Neural cell (in vitro differentiated cells): ENCODE results near the gene ZNF277. TPM values are rescaled to one million over a fixed set of nuclear protein-coding genes. Genes with fewer than 3 reads are reported as not detected.

ENCODE experiments used
- H2AFZ ChIP-seq: fragments of 200-600, 300-800 bp; sonication (generic), shearing (Covaris generic); 2 replicates; pipeline ENCODE4 v1.6.0; 2014; ENCODE audit warnings: low read depth, mild to moderate bottlenecking, antibody characterized with exemption, low read length, moderate library complexity
- H3F3A ChIP-seq: fragments of 200-600 bp; shearing (Covaris generic); 2 replicates; pipeline ENCODE4 v1.6.1; 2016; ENCODE audit warnings: mild to moderate bottlenecking, moderate library complexity, mixed read lengths, antibody characterized with exemption, low read length; ENCODE audit not compliant: insufficient read depth, poor library complexity, severe bottlenecking
- H3K27ac ChIP-seq: fragments of 200-600, 300-800 bp; sonication (generic), shearing (Covaris generic); 2 replicates; pipeline ENCODE4 v1.5.1; 2014; ENCODE audit warnings: mild to moderate bottlenecking, low read length, moderate library complexity
- H3K27me3 ChIP-seq: fragments of 300-800, 200-600 bp; sonication (generic), shearing (Covaris generic); 2 replicates; pipeline ENCODE4 v1.6.0; 2014; ENCODE audit warnings: mild to moderate bottlenecking, low read depth, low read length, moderate library complexity; ENCODE audit not compliant: insufficient read depth
- H3K36me3 ChIP-seq: fragments of 300-800, 200-600 bp; sonication (generic), shearing (Covaris generic); 2 replicates; pipeline ENCODE4 v1.5.1; 2014; ENCODE audit warnings: mild to moderate bottlenecking, antibody characterized with exemption, low read length, moderate library complexity; ENCODE audit not compliant: insufficient read depth
- H3K4me2 ChIP-seq: fragments of 300-800, 200-600 bp; sonication (generic), shearing (Covaris generic); 2 replicates; pipeline ENCODE4 v1.6.0; 2014; ENCODE audit warnings: mild to moderate bottlenecking, low read length
- H3K4me3 ChIP-seq: fragments of 300-800, 200-600 bp; sonication (generic), shearing (Covaris generic); 2 replicates; pipeline ENCODE4 v1.5.1; 2014; ENCODE audit warnings: mild to moderate bottlenecking, low read length, moderate library complexity
- H3K79me2 ChIP-seq: fragments of 200-600 bp; shearing (Covaris generic); replicated peaks from 2 replicates; pipeline ENCODE4 v1.6.0; 2014; ENCODE audit warnings: mild to moderate bottlenecking, low read length, moderate library complexity; ENCODE audit not compliant: insufficient read depth
- H3K9ac ChIP-seq: fragments of 300-800, 200-600 bp; sonication (generic), shearing (Covaris generic); 2 replicates; pipeline ENCODE4 v1.6.1; 2016; ENCODE audit warnings: mild to moderate bottlenecking, low read length, mixed read lengths
- H3K9me2 ChIP-seq: fragments of 200-600 bp; shearing (Covaris generic); 2 replicates; pipeline ENCODE4 v1.6.1; 2016; ENCODE audit warnings: mild to moderate bottlenecking, low read length, mixed read lengths; ENCODE audit not compliant: insufficient read depth
- H3K9me3 ChIP-seq: fragments of 200-600, 300-800 bp; sonication (generic), shearing (Covaris generic); 2 replicates; pipeline ENCODE4 v1.6.1; 2016; ENCODE audit warnings: mild to moderate bottlenecking, mixed run types, low read length, moderate library complexity, mixed read lengths
- H4K20me1 ChIP-seq: fragments of 200-600 bp; shearing (Covaris generic); 2 replicates; pipeline ENCODE4 v1.6.1; 2016; ENCODE audit warnings: mild to moderate bottlenecking, mixed run types; ENCODE audit not compliant: insufficient read depth
- CTCF ChIP-seq: fragments of 450-650 bp; IDR thresholded peaks from 2 replicates; pipeline ENCODE4 v1.5.1; 2014; ENCODE audit warnings: antibody characterized with exemption, mild to moderate bottlenecking, moderate library complexity; ENCODE audit not compliant: poor library complexity, severe bottlenecking
- EP300 ChIP-seq: fragments of 450-650 bp; conservative IDR thresholded peaks from 2 replicates; pipeline ENCODE4 v1.6.1; 2014; ENCODE audit warnings: antibody characterized with exemption, mild to moderate bottlenecking, moderate library complexity; ENCODE audit not compliant: poor library complexity, severe bottlenecking
- EZH2 ChIP-seq: fragments of 200-600, 300-800 bp; shearing (Covaris generic), sonication (generic); IDR thresholded peaks from 2 replicates; pipeline ENCODE4 v1.6.1; 2014; ENCODE audit warnings: antibody characterized with exemption, low read length, borderline replicate concordance, mild to moderate bottlenecking; ENCODE audit not compliant: insufficient read depth, poor library complexity, severe bottlenecking
- MXI1 ChIP-seq: fragments of 450-650 bp; conservative IDR thresholded peaks from 2 replicates; pipeline ENCODE4 v1.6.1; 2014; ENCODE audit warnings: antibody characterized with exemption, mild to moderate bottlenecking; ENCODE audit not compliant: poor library complexity, severe bottlenecking
- POLR2AphosphoS5 ChIP-seq: IDR thresholded peaks from 2 replicates; pipeline ENCODE4 v1.6.1; 2012
- RAD21 ChIP-seq: fragments of 450-650 bp; conservative IDR thresholded peaks from 2 replicates; pipeline ENCODE4 v1.6.1; 2014; ENCODE audit warnings: antibody characterized with exemption, mild to moderate bottlenecking, moderate library complexity
- REST ChIP-seq: IDR thresholded peaks from 2 replicates; pipeline ENCODE4 v1.6.1; 2012; ENCODE audit warnings: borderline replicate concordance
- SMC3 ChIP-seq: fragments of 450-650 bp; conservative IDR thresholded peaks from 2 replicates; pipeline ENCODE4 v1.6.1; 2014; ENCODE audit warnings: antibody characterized with exemption, mild to moderate bottlenecking, moderate library complexity; ENCODE audit not compliant: poor library complexity
- TAF1 ChIP-seq: IDR thresholded peaks from 2 replicates; pipeline ENCODE4 v1.6.1; 2012; ENCODE audit warnings: low read depth
- polyA plus RNA-seq: library from polyadenylated mRNA; depleted of rRNA; stranded (reverse); fragments of >200 nt; gene quantifications from 2 replicates; pipeline ENCODE4 v1.2.3, GENCODE V29; 2014

Gene ZNF277
- polyA plus RNA-seq, 1 donor from 2014 or later = 30.0 TPM

GRCh38 chr7:112361154-112361553 lies 154.7 kb downstream of the ZNF277 start:
- TF ChIP-seq EZH2 (no peak), EP300 (no peak), CTCF (no peak), REST (no peak), MXI1 (no peak), SMC3 (no peak), TAF1 (no peak), POLR2AphosphoS5 (no peak), RAD21 (no peak)
- H3K9me3 ChIP-seq = no peaks in the 10 kb centered on the region

GRCh38 chr7:112362053-112362650 lies 155.7 kb downstream of the ZNF277 start:
- H3K79me2 ChIP-seq = no peaks in the 10 kb centered on the region
- H3K27ac ChIP-seq = peak overlapping the region; percentile 31
- no peaks in the 10 kb centered on the region for H4K20me1 ChIP-seq
- H3F3A ChIP-seq = no peaks in the 10 kb centered on the region
- no peaks in the 10 kb centered on the region for H3K9me3 ChIP-seq
- H3K36me3 ChIP-seq = no peaks in the 10 kb centered on the region
- H3K9ac ChIP-seq = no peak overlapping the region
- TF ChIP-seq MXI1 (no peak), CTCF (no peak), EZH2 (no peak), TAF1 (no peak), POLR2AphosphoS5 (no peak), REST (no peak), EP300 (no peak), RAD21 (no peak), SMC3 (no peak)
- H3K4me3 ChIP-seq = no peak overlapping the region
- H3K4me2 ChIP-seq = no peak overlapping the region
- no peaks in the 10 kb centered on the region for H3K9me2 ChIP-seq
- H2AFZ ChIP-seq = no peak overlapping the region
- no peaks in the 10 kb centered on the region for H3K27me3 ChIP-seq

More at GRCh38 chr7:112361154-112361553, 154.7 kb downstream of the ZNF277 start:
- H4K20me1 ChIP-seq = no peaks in the 10 kb centered on the region
- no peaks in the 10 kb centered on the region for H3K36me3 ChIP-seq
- H3K27ac ChIP-seq = no peak overlapping the region
- H3K4me2 ChIP-seq = no peak overlapping the region
- no peaks in the 10 kb centered on the region for H3K9me2 ChIP-seq
- no peaks in the 10 kb centered on the region for H3K79me2 ChIP-seq
- no peaks in the 10 kb centered on the region for H3K27me3 ChIP-seq
- H3K9ac ChIP-seq = no peak overlapping the region
- H3K4me3 ChIP-seq = no peak overlapping the region
- H2AFZ ChIP-seq = no peak overlapping the region
- no peaks in the 10 kb centered on the region for H3F3A ChIP-seq
